ENCODE results near the gene HMHB1.

Gene HMHB1

DNA sequence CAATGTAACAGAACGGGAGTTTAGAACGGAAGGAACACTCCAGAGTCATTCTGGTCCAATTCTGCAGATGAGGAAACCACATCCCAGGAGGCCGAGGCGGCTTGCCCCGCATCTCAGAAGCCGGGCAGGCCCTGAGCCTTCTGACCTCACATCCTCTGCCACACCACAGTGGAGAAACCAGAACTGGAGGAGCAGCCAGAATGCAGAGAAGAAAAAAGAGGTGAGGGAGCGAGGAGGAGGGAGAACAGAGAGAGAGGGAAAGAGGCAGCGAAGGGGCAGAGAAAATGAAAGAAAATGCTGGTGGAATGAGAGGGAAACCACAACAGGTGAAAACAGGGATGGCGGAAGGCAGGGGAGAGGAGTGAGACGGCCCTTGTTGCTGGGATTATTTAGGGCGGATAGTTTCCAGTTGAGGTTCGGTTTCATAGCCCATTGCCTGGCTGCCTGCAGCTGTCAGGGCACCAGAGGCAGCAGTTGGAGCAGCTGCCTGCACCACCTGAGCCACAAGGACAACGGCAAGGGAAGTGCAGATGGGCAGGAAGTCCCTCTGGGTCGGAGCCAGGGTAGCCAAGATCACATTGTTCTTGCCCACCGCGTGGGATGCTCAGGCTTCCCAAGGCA lies at the start of gene HMHB1:
TSS of gene HMHB1 (plus strand) at position 77 of the 621 bp plus-strand sequence.
- H3K27ac ChIP-seq = no peak within 1 kb of the TSS
- TF ChIP-seq, protein P1, sequence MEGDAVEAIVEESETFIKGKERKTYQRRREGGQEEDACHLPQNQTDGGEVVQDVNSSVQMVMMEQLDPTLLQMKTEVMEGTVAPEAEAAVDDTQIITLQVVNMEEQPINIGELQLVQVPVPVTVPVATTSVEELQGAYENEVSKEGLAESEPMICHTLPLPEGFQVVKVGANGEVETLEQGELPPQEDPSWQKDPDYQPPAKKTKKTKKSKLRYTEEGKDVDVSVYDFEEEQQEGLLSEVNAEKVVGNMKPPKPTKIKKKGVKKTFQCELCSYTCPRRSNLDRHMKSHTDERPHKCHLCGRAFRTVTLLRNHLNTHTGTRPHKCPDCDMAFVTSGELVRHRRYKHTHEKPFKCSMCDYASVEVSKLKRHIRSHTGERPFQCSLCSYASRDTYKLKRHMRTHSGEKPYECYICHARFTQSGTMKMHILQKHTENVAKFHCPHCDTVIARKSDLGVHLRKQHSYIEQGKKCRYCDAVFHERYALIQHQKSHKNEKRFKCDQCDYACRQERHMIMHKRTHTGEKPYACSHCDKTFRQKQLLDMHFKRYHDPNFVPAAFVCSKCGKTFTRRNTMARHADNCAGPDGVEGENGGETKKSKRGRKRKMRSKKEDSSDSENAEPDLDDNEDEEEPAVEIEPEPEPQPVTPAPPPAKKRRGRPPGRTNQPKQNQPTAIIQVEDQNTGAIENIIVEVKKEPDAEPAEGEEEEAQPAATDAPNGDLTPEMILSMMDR (conservative IDR thresholded peaks at IDR 0.05) = no peak
- TF ChIP-seq ZFX (IDR thresholded peaks at IDR 0.05) = no peak

GRCh38 chr5:143762636-143763220 lies 49.2 kb upstream of the HMHB1 start:
- no peak overlapping the region for H3K27ac ChIP-seq
- TF ChIP-seq, protein P1 (conservative IDR thresholded peaks at IDR 0.05) = no peak
- no peak for TF ChIP-seq ZFX (IDR thresholded peaks at IDR 0.05)

DNA sequence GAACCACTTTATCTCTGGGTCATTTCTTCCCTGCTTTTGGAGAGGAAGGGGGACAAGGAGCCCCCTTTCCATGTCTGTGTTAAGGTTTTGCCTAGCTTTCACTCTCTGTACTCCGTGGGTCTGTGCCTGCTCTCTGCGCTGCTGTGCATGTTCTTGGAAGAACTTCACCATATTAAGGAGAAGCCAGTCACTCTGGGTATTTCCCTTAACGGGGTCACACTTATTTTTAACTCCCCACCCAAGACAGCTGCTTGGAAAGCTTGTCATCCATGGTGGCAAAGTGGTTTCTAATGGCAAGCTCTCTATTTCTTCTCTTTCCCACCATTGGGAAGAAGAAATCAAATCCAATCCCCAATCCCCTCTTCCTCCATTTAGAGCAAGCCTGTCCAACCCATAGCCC lies 44.8 kb upstream of the HMHB1 start:
- no peak for TF ChIP-seq ZFX (IDR thresholded peaks at IDR 0.05)
- TF ChIP-seq, protein P1 (conservative IDR thresholded peaks at IDR 0.05) = no peak
- no peak overlapping the region for H3K27ac ChIP-seq

DNA sequence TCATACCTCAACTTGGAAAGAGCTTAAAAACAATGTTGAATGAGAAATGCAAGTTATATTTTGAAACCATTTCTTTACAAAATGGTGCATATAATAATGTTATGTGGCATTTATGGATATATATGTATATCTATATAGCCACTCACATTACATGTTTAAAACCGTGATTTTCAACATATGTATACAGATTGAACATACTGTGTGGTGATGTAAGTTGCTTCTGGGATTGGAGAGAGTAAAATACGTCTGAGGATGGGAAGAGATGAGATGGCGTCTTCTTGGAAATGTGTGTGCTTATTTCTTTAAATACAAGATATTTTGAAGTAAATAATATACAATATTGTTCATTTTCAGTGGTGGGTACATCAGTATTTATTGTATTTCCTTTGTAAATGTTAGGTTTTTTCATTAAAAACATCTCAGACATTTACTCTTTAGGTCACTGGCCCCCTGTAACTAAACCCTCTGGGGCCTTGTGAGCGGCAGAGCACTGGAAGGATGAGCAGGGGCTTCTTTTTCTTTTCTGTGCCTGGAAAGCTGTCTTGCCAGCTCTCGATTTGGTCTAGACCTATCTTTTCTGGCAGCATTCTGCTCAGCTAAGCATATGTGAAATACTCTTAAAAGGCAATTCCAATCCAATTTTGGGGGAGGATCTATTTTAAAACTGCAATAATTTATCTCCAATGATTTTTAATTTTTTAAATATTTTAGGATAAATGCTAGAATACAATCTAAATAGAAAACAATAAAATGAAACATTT lies 42.8 kb upstream of the HMHB1 start:
- no peak overlapping the region for H3K27ac ChIP-seq
- no peak for TF ChIP-seq ZFX (IDR thresholded peaks at IDR 0.05)
- TF ChIP-seq, protein P1 (conservative IDR thresholded peaks at IDR 0.05) = no peak

DNA sequence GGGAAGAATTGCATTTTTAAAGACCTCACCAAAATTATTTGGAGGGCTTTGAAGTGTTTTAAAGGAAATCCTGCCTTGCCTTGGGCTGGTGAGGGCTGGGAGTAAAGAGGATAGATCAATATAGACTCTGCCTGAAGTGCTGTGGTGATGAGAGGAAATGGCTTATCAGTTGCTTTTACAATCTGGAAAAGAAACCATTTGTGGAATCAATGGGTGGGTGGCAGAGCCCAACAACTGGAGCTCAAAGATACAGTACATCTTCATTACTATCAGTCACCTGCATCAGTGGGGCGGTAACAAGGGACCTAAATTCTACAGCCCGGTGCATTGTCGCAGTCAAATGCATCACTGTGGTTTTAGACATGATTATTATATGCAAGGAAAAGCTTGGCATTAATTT lies 41.5 kb upstream of the HMHB1 start:
- H3K27ac ChIP-seq = no peak overlapping the region
- TF ChIP-seq, protein P1 (conservative IDR thresholded peaks at IDR 0.05) = no peak
- TF ChIP-seq ZFX (IDR thresholded peaks at IDR 0.05) = no peak

GRCh38 chr5:143771189-143771588 lies 40.8 kb upstream of the HMHB1 start:
- no peak overlapping the region for H3K27ac ChIP-seq
- TF ChIP-seq, protein P1 (conservative IDR thresholded peaks at IDR 0.05) = no peak
- no peak for TF ChIP-seq ZFX (IDR thresholded peaks at IDR 0.05)

DNA sequence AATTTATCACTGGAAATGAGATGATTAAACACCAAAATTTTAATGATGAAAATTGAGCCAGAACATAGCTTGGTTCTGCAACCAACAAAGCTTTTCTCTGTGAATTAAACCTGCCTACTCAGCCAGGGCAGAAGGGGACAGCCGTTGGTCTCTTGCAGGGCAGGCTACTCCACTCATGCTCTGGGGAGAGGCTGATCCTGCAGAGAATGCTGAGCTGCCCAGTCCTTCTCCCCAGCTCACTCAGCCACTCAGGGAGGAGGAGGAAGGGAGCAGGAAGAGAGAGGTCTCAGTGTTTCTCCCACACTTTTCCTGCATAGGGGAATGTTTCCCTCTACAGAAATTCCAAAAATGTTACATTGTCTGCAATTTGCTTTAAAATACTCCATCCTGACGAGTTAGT lies 40.4 kb upstream of the HMHB1 start:
- TF ChIP-seq, protein P1 (conservative IDR thresholded peaks at IDR 0.05) = no peak
- TF ChIP-seq ZFX (IDR thresholded peaks at IDR 0.05) = no peak
- H3K27ac ChIP-seq = no peak overlapping the region
